ENCODE measurements around the gene GDF10.

GRCh38 chr10:47264797-47265281, 35.2 kb upstream of the GDF10 start:
- no peak for TF ChIP-seq NCOA1 (CRISPR knock-in tag; IDR thresholded peaks at IDR 0.05)
- no peak for TF ChIP-seq YY1 (IDR thresholded peaks at IDR 0.05; ENCODE audit: insufficient read depth, insufficient replicate concordance, low read depth, low read length)
- TF ChIP-seq ELF1 (CRISPR knock-in tag; IDR thresholded peaks at IDR 0.05) = no peak
- TF ChIP-seq CHD2 (IDR thresholded peaks at IDR 0.05; ENCODE audit: low read depth, low read length) = no peak
- TF ChIP-seq KAT7 (CRISPR knock-in tag; IDR thresholded peaks at IDR 0.05; ENCODE audit: borderline replicate concordance) = no peak
- TF ChIP-seq ZSCAN5A (CRISPR knock-in tag; IDR thresholded peaks at IDR 0.05; ENCODE audit: borderline replicate concordance) = no peak
- no peak for TF ChIP-seq BRD4 (CRISPR knock-in tag; IDR thresholded peaks at IDR 0.05)
- TF ChIP-seq JUND (CRISPR knock-in tag; IDR thresholded peaks at IDR 0.05) = no peak
- TF ChIP-seq SALL1 (CRISPR knock-in tag; IDR thresholded peaks at IDR 0.05) = no peak
- TF ChIP-seq ZNF737 (CRISPR knock-in tag; IDR thresholded peaks at IDR 0.05; ENCODE audit: borderline replicate concordance) = no peak

Data from HepG2 (cell line).